22Rv1 (cell line): ENCODE data around the gene SLC6A3.

Experiments
- CTCF ChIP-seq: fragments of 450-650 bp; IDR thresholded peaks from 2 replicates; pipeline ENCODE4 v1.5.1; 2017; ENCODE audit warnings: mild to moderate bottlenecking
- ZFX ChIP-seq: fragments of 450-650 bp; IDR thresholded peaks from 2 replicates; pipeline ENCODE4 v1.6.1; 2017; ENCODE audit warnings: antibody characterized with exemption, borderline replicate concordance

GRCh38 chr5:1479066-1479465 is 33.8 kb upstream of the SLC6A3 start:
- TF ChIP-seq CTCF, result no peak
- no peak for TF ChIP-seq ZFX
